Middle frontal gyrus (tissue), 1 donor: ENCODE measurements around the gene CD247.
A peak's percentile ranks its signal among the peaks of the same experiment; 100 is the strongest.

Source experiments
- DNase-seq: peaks from one replicate; pipeline ENCODE4 v3.0.0-alpha.2; 2015; ENCODE audit warnings: low spot score; ENCODE audit errors: extremely low spot score

CD247 gene

DNA sequence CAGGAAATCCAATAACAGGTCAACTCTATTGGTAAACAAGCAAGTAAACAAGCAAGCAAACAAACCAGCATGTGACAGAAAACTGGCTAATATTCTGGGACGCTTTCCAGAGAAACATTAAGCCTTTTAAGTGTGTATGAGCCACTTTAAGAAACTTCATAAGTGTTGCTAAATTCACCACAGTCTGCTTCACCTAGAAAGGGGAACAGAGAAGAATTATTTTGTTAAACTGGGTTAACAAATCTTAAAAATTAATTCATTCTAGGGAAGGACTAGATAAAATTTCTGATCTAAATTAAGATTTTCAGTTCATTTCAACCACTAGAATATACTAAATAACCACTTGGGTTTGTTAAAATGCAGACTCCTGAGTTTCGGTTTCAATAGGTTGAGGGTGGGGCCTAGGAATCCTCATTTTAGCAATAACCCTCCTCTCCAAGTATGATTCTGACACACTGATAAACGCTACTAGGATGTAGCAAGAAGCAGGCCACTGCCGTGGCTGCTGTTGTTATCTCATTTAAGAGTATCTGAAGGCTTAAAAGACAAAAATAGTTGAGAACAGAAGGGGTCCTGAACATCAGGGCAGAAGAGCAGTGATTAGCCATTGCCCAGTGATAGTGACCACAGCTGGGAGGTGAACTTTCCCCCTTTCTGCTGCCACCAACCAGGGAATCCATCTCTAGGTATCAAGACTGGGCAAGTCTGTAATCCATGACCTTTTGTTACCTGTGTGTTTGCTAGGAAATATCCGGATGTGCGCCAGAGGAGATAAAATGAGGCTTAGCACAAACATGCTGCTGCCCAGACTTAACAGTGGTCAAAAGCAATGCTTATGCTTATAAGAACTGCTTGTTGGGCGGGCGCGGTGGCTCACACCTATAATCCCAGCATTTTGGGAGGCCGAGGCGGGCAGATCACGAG, 24.0 kb upstream of the CD247 start:
- no peak for DNase-seq

DNA sequence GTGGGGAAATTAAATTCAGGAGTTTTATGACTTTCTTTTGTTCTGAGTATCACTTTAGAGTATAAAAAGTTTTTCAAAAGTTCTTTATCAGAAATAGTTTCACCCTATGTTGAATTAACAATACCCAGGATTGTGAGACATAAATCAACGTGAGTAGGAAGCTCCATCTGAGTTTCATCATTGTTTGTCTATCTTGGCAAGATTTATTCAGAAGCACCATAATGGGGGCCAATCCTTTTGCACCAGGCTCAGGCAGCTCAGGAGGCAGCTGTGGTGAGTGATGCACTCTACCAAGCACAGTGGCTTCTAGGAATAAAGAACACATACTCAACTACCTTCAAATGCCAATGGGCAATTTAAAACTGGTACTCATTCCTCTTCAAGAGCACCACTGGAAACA, 23.3 kb upstream of the CD247 start:
- DNase-seq, result no peak

DNA sequence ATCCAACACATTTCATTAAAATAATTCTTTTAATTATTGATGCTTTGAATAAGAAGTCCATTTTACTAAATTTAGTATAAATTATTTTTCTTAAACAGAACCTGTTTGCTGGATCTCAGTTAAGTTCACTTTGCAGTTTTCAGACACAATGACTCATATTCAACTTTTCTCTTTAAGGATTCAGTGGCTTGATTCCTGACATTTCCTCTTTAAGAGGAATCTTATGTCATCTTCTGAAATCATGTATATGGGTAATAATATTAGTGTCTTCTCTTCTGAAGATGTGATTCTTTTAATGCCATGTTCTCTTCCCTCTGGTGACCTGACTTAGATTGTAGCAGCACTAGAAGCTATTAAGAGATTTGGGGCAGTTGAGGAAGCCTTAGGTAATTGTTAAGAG, 22.7 kb upstream of the CD247 start:
- DNase-seq, result no peak

DNA sequence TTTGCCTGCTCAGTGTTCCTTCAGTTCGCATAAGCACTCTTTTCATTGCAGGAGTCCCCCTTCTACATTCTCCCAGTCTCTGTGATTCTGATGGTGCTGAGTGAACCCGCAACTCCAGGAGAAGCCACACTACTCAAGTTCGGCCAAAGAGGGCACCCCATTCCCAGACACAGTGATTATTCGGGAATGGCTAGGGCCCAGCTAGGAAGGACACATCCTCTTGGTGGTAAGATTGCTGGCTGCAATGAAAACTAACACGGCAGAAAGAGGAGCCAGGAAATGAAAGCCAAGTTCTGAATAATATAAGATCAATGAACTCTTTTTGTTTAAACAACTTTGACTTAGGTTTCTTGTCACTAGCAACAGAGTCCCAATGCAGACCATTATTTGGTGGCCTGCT, 20.3 kb upstream of the CD247 start:
- no peak for DNase-seq

DNA sequence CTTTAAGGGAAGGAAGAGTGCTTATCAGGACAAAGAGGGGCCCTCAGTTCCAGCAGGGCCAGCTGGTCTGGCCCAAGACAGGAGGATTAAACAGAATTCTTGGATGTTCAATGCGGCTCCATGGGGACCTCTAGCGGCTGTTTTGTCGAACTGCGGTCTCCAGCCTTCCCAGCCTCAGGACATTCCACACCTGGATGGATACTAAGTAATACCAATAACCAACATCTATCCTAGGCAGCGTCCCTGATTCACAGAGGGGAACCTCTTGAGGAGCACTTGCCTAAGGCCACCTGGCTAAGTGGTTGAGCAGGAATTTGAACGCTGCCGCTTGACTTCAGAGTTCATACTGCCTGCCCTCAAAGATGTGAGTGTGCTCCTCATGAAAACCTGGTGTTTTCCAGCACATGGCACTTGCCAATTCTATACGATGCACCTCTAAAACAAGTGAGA, 15.5 kb upstream of the CD247 start:
- peak; percentile 59 for DNase-seq

DNA sequence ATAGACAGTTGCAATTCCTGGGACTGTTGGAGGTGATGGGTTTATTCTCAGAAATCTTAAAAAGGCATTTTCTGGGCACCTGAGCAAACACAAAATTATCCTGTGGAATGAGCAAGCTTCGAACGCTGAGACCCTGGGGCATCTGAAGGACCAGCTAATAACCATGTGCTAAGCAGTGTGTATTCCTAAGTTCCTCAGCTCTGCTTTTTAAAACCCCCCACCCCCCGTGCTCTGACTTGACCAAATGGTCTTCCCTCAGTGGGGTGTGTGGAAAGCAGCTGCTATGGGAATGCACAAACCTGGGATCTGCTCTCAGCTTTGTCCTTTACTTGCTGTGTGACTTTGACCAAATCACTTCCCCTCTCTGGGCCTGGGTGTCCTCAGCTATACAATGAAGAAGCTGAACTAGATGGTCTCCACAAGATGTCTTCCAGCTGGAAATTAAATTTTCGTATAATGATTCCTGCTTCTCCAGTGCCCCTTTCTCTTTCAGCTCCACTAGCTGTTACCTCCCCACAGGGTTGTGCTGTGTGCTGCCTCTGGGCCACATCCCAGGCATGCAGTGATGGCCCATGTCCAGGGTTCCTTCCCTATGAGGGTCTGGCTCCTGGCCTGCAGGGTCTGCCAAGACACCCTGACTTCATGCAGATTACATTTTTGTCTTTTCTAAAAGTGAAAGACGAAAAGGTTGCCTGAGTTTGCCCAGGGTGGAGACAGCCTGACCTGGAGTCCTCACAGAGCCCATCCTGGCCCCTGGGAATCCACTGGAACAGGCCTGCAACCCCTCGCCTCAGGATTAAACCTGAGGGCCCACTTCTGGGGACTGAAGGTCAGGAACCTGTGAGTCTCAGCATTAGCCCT, 14.9 kb upstream of the CD247 start:
- no peak for DNase-seq

DNA sequence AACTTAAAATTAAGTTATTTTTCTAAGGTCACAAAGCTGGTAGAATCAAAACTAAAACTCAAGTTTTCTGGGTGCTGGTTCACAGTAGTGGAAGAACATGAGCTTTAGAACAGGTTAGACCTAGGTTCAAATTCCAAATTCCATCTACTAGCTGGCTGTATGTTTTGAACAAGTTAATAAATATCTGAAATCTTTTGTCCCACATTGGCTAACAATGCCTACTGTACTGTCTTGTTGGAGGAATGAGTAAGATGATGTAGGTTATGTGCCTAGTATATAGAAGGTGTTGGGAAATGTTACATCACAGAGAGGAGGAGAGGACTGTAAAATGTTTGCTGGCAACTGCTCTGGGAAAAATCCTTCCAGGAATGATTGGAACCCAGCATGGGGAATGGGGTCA, 14.0 kb upstream of the CD247 start:
- no peak for DNase-seq

DNA sequence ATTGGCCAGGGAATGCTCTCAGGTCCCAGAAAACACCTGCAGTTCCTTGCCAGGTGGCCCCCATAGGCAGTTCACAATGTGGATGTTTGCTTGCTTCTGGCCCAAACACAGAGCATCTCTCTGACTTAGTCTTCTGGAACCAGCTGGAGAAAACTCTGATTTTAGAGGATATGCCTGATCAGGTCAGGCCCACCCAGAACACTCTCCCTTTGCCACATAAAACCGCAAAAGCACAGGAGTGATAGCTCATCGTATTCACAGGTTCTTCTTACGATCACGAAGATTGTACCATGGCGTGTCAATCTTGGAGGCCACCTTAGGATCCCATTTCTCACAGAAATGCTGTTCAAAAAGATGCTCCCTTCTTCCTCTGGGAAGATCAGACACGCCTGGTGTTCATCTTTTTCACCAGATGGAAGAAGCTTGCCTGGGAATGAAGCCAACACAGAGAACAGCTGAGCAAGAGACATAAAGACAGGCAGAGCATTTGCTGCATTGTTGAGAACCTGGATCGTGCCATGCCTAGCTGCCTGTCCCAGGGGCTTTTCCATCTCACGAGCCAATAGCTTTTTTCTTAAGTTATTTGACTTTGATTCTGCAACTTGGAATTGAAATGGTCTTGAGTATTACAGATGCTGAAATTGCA, 11.6 kb upstream of the CD247 start:
- peak; percentile 68 for DNase-seq

DNA sequence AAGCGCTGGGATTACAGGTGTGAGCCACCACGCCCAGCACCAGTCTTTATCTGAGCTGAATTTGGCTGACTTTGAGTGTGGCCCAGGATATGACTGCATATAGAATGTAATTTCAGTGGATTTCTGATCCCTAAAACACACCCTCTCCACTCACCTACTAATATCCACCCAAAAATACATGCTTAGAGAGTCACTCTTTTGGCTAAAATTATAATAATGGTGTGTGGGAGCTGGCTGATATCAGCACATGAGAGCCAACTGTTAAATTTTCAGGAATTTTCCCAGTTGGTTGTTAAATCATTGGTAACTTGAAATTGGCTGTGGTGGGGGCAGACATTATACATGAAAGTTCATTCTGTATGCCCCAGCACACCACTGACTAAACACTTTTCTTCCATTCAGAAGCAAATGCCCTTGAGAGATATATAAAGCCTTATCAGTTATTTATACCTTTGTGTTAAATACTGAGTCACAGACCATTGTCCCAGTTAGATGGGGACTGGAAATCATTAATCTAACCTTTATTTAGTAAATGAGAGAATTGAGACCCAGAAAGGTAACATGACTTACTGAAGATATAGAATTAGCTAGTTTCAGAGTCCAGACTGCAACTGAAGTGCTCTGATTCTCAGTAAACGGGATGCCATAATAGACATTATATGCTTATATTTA, 9.9 kb upstream of the CD247 start:
- DNase-seq, result no peak

DNA sequence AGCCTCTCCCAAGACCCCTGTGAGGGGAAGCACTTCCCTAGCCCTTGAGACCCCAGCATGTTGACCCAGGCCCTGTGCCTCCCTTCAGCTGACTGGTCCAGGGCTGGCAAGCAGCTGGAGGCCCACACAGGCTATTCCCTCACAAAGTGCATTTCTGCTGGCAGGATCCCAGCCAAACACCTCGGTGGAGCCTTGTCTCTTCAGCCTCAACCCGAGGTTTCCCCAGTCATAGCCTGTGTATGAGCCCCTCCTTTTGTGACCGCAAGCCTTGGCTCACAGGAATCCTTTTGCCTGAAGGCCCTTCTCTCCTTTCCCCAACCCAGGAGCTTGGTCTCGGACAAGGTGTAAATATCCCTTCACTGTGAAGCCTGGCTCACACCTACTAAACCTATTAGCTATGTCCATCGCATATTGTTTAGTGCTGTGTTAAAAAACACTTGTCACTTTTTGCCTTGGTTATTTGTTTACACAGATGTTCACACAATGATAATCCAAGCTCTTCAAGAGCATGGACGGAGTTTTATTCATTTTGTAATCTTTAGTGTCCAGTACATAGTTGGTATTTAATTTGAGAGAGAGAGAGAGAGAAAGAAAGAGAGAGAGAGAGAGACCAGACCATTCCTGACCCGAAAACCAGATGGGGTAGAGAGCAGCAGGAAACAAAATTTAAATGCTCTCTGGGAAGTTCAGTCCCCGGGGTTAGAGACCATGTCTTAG, 8.5 kb upstream of the CD247 start:
- no peak for DNase-seq

DNA sequence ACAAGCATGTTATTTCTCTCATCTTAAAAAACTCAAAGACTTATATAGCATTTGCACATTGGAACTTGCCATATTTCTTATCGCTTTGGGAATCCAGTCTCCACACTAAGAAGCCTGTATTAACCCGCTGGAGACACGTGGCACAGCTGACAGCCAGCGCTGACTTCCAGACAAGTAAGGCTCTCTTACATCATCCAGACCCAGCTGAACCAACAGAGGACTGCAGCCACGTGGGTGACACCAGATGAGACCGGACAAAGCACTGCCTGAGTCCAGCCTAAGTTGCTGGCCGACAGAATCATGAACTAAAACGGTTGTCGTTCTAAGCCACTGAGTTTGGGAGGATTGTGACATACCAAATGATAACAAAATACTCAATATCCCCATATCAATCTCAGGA, 6.3 kb upstream of the CD247 start:
- DNase-seq, result peak; percentile 36

DNA sequence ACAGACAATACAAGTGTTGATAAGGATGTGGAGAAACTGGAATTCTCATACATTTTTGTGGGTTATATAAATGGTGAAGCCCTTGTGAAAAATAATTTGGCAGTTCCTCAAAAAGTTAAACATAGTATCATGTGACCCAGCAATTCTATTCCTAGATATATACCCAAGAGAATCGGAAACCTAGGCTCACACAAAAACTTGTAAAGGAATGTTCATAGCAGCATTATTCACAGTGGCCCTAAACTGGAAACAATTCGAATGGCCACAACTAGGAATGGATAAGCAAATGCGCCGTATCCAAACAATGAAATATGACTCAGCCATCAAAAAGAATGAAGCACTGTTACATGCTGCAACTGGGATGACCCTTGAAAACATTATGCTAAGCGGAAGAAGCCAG, 3.9 kb upstream of the CD247 start:
- no peak for DNase-seq

DNA sequence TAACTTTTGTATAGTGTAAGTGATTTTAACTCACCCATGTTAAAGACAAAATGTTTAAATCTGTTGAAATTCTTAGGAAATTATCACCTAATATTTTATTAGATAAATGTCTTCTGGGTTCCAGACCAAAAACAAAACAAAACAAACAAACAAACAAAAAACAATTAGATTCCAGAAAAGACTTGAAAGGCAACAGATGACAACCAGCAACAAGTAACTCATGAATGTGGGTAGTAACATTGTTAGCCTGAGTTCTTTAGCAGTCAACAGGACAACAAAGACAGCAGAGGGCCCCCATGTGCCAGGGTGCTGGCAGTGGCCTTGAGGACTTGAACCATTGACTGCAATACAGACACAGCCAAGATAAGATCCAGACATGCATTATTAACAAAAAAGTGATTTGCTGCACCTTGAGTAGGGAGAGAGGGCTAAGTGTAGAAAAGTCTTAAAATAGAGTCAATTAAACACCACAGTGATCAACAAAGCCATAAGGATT, 2.4 kb upstream of the CD247 start:
- no peak for DNase-seq

DNA sequence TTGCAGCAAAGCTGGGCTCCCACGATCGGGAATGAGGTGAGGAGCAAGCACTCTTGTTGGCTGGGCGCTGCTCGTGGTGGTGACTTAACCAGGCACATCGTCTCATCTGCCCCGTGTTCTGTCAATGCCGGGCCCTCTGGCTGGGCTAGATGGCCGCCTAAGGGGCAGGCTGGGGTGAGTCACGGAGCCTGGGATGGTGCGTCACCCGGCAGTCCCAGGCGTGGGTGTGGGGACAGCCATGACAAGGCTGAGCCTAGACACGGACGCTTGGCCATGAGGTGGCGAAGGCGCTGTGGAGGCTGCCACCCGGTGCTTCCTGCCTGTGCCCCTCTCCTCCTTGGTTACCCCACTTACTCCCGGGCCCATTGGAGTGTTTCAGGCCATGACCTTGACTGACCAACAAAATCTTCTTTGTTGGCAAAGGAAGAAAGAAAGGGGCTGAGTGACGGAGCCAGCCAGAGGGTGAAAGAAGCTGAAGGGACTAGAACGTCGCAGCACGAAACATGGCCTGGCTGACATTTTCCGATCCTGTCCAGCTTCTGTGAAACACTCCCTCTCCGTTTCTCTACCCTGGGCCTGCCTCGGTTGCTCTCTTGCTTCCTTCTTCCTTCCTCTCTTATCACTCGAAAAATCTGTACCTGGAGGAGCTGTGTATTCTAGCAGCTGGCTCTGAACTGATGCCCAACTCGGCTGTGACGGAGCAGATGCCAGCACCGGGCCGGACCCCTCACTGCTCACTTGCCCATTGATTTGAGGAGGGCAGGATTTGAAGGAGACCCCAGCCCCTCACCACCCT, 596 bp downstream of the CD247 start:
- no peak for DNase-seq

DNA sequence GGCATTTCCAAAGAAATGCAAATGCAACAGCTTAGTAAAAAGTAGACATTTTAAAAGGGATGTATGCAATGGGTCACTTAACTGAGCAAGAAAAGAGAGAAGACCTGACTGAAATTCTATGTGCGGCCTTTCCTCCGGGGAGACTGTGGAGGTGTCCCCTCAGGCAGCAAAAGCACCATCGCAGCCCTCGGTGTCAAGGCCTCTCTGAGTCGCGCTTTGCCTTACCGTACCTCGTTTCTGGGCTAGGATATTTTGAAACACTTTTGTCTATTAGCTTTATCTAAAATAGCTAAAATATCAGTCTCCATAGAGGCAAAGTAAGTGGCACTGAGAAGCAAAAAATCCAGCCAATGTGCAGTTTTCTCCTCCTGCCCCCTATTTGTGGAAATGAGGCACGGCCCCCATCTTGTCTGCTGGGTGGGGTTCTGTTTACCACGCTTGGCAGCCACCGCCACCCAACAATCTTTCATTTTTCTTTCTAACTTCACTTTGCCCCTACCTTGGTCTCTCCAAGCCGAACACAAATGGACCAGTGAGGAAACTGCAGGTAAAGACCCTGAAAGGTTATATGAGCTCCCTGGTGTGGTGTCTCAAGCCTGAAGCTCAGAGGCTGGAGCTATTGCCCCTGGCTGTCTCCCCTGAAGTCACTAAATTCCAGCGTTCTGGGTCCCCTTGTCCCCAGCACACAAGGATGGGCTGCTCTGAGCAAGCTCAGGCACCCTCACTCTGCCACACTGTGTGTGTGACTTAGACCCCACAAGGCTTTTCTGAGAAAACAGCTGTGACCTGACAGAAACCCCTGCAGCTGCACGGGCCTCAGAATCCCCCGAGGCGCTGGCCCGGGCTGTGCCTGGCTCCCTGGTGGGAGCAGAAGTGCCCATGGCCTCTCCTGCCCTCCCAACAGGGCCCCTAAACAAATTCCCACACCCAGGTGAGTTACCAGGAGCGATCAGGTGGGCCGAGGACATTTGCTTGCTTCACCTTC, 1.6 kb downstream of the CD247 start:
- no peak for DNase-seq

DNA sequence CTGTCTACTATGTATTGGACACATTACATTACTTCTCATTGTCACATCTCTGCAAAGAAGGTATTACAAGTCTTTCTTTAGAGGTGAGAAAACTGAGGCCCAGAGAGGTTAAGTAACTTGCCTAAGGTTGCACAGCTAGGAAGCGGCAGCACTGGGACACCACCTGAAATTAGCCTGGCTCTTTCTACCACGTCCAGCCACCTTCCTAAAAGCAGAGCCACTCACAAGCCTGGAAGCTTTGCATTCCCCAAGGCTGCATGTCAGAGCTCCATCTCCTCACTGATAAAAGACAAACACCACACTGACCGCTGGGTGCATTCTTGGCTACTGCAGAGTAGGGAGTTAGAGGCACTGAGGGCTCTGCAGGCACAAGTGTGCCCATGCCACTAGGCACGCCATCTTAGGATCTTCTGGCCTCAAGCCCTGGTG, 2.4 kb downstream of the CD247 start:
- DNase-seq, result no peak

DNA sequence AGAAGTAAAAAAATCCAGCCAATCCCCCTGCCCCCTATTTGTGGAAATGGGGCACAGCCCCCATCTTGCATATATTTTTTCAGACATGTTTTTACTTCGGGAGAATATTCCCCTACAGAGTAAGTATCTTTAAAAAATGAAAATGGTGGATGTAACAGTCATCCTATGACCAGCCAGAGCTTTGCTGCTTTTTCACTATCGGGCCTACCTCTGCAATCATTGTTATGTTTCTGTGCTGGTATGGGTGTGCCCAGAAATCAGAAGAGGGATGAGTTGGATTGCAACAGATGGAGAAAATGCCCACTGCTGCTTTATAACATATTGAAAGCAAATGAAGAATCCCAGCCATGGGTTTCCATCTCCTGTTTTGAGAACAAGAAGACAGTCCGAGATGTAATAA, 2.9 kb downstream of the CD247 start:
- no peak for DNase-seq

DNA sequence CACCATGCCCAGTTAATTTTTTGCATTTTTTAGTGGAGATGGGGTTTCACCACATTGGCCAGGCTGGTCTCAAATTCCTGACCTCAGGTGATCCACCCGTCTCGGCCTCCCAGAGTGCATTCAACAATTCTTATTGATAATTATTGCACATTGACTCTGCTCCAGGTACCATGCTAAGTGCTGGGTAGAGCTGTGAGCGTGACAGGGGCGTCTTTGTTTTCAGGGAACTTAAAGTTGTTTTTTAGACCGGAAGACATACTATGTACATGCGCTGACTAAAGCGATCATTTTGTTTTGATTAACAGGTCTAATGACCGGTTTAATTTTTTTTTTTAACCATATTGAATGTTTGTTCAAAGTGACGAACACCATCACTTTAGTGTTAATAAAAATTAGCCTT, 4.0 kb downstream of the CD247 start:
- no peak for DNase-seq
